ACC112 (cell line): ENCODE measurements around the gene LAMA3.

ENCODE experiments used
- H2AFZ ChIP-seq: fragments of 200-600 bp; sonication (generic); one replicate; pipeline ENCODE4 v1.6.0; 2017; ENCODE audit warnings: antibody characterized with exemption, low read length; ENCODE audit not compliant: unreplicated experiment
- H3K27ac ChIP-seq: fragments of 200-600 bp; sonication (generic); 2 replicates; pipeline ENCODE4 v1.5.1; 2014; ENCODE audit warnings: low read depth, mild to moderate bottlenecking, antibody characterized with exemption, low read length, moderate library complexity
- H3K27me3 ChIP-seq: fragments of 200-600 bp; sonication (generic); 2 replicates; pipeline ENCODE4 v1.6.1; 2014; ENCODE audit warnings: mild to moderate bottlenecking, antibody characterized with exemption, low read length, moderate library complexity, mixed read lengths; ENCODE audit not compliant: insufficient read depth
- H3K36me3 ChIP-seq: fragments of 200-600 bp; sonication (generic); 2 replicates; pipeline ENCODE4 v1.6.1; 2016; ENCODE audit warnings: mild to moderate bottlenecking, antibody characterized with exemption, low read length, moderate library complexity, mixed read lengths; ENCODE audit not compliant: insufficient read depth
- H3K4me1 ChIP-seq: fragments of 200-600 bp; sonication (generic); one replicate; pipeline ENCODE4 v1.6.1; 2016; ENCODE audit warnings: low read length, mixed read lengths; ENCODE audit not compliant: insufficient read depth, unreplicated experiment, control insufficient read depth
- H3K4me3 ChIP-seq: fragments of 200-600 bp; sonication (generic); 2 replicates; pipeline ENCODE4 v1.5.1; 2014; ENCODE audit warnings: mild to moderate bottlenecking, low read depth, low read length
- H3K79me2 ChIP-seq: fragments of 200-600 bp; sonication (generic); one replicate; pipeline ENCODE4 v1.6.0; 2016; ENCODE audit warnings: low read length; ENCODE audit not compliant: control insufficient read depth, unreplicated experiment, insufficient read depth

The LAMA3 gene

DNA sequence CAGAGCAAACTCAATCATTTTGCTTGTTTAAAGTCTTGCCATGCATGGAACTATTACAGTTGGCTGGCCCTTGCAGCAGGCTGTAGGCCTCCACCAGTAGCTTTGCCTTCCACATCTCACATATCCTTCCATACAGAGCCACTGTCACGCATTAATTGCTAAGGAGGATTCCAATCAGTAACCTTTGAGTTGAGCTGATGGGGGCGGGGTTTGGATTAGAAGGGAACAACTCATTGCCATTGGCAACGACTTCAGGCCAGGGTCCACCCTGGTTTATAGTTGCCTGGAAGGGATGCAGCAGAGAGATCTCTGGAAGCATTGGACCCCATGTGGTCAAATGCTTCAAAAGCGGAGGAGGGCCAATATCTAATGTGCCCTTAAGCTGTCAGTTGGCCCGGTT is 262.0 kb downstream of the LAMA3 start:
- H3K79me2 ChIP-seq: no peaks in the 10 kb centered on the region
- H3K27me3 ChIP-seq: no peaks in the 10 kb centered on the region
- H2AFZ ChIP-seq: no peak overlapping the region
- H3K27ac ChIP-seq: no peak overlapping the region
- no peaks in the 10 kb centered on the region for H3K4me1 ChIP-seq
- H3K36me3 ChIP-seq: no peaks in the 10 kb centered on the region
- no peak overlapping the region for H3K4me3 ChIP-seq

DNA sequence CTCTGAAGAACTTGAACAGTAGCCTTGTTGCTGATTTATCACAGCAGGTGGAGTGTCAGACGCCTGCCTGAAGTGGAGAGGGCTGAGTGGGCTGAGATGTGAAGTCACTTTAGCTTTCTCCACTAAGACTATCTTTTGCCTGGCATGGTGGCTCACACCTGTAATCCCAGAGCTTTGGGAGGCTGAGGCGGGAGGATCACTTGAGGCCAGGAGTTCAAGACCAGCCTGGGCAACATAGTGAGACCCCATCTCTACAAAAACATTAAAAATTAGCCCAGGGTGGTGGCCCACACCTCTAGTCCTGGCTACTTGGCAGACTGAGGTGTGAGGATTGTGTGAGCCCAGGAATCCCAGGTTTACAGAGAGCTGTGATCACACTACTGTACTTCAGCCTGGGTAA is 264.7 kb downstream of the LAMA3 start:
- no peaks in the 10 kb centered on the region for H3K36me3 ChIP-seq
- H3K27ac ChIP-seq: no peak overlapping the region

DNA sequence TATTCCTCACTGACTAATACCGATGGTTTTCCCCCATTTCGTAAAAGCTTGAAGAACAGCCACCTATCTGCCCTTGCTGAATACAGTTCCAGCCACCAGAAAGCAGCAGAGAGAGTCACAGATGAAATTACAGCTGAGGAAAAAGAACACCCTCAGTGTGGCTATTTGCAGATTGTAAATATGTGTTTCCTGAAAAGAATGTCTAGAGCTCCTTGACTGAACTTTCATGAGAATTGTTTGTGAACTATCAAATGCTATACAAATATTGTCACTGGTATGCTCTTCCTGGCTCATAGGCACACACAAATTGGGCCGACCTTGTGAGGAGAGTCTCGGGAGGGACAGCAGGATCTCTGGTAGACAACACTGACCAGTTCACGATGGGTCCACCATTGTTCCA is 267.2 kb downstream of the LAMA3 start:
- Histone ChIP-seq H3K79me2 (no peaks in the 10 kb centered on the region), H2AFZ (no peak overlapping the region), H3K27me3 (no peaks in the 10 kb centered on the region), H3K27ac (no peak overlapping the region), H3K4me3 (no peak overlapping the region), H3K36me3 (no peaks in the 10 kb centered on the region), H3K4me1 (no peaks in the 10 kb centered on the region)

More for the DNA sequence above, 264.7 kb downstream of the LAMA3 start:
- H3K4me3 ChIP-seq: no peak overlapping the region
- H2AFZ ChIP-seq: no peak overlapping the region
- no peaks in the 10 kb centered on the region for H3K27me3 ChIP-seq
- no peaks in the 10 kb centered on the region for H3K4me1 ChIP-seq
- H3K79me2 ChIP-seq: no peaks in the 10 kb centered on the region

DNA sequence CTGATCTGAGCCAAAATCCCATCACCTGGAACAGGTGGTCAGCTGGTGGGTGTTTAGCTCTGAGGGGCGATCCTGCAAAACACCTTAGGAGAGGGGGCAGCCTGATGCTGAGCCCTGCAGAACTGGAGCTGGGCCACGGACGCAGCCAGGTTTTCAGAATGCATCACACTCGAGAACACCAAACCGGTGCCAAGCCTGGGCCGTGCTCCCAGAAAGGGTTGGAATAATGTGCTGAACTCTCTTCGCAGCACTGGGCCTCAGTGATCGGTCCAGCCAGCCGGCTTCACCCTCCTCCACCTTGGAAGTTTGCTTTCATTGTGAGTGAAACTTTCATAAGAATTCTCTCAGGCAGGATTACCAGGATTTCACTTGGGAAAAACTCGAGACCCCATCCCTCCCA is 268.8 kb downstream of the LAMA3 start:
- H3K4me1 ChIP-seq: no peaks in the 10 kb centered on the region
- no peaks in the 10 kb centered on the region for H3K27me3 ChIP-seq
- H3K27ac ChIP-seq: no peak overlapping the region
- H2AFZ ChIP-seq: no peak overlapping the region
- H3K36me3 ChIP-seq: no peaks in the 10 kb centered on the region
- H3K79me2 ChIP-seq: no peaks in the 10 kb centered on the region
- H3K4me3 ChIP-seq: no peak overlapping the region

DNA sequence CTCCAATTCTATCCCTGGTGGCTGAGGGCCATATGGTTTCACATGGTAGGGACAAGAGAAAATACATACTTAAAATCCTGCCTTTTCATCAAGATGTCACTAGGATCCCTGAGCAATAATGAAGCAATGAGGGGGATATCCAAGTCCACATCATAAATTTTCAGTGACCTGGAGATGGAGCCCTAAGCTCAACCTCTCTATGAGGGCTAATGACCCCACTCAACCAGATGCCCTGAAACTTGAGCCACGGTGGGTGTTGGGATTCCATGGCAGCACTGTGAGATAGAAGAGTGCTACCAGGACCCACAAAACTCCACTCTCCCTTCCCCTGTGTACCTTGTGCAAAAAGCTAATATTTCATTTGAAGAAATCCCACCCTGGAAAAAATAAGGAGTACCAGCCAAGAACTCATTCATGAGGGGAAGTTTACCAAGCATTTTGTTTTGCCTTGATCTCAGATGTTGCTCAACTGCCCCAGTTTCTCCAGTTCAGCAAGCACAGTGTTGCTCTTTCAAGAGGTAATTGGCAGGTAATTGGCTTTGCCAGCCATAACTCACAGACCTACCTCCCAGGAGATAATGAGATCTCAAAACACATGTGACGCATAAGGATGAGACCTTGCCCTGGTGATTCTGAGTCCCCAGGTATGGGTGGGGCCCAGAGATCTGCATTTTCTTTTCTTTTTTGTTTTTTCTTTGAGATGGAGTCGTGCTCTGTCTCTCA is 274.4 kb downstream of the LAMA3 start:
- Histone ChIP-seq H3K79me2 (no peaks in the 10 kb centered on the region), H3K4me1 (no peaks in the 10 kb centered on the region), H2AFZ (no peak overlapping the region), H3K4me3 (no peak overlapping the region), H3K36me3 (no peaks in the 10 kb centered on the region), H3K27ac (no peak overlapping the region), H3K27me3 (no peaks in the 10 kb centered on the region)

DNA sequence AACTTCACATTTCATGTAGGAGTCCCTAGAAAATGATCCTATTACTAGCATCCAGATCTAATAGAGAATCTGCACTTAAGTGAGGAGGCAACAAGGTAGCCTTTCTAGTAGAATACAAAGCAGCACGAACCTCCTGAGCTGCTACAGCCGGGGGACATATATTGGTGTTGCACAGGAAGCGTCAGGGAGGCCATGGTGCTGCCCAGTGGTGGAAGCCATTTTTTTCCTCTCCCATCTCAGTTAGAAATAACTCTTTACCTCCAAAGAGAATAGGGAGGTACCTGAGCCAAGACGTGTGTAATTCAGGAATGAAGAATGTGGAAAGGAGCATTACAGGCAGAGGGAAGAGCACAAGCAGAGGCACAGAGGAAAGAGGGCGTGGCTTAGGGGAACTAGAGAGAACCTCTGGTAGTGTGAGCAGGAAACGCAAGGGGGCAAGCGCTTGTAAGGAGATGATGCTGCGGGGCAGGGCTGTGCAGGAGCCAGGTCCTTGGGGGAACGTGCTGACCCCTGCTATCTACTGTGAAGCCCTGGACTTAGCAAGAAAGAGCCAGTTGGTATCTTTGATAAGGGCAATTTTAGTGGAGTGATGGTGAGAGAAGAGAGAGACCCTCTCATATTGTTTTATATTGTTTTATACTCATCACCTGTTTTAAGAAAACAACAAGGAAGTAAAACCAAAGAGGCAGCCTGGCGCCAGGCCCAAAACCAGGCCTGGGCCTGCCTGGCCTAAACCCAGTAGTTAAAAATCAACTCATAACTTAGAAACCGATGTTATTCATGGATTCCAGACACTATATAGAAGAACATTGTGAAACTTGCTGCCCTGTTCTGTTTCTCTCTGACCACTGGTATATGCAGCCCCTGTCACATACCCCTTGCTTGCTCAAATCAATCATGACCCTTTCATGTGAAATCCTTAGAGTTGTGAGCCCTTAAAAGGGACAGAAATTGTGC is 275.3 kb downstream of the LAMA3 start:
- no peaks in the 10 kb centered on the region for H3K27me3 ChIP-seq
- no peaks in the 10 kb centered on the region for H3K36me3 ChIP-seq
- no peak overlapping the region for H3K27ac ChIP-seq
- H2AFZ ChIP-seq: no peak overlapping the region
- no peaks in the 10 kb centered on the region for H3K4me1 ChIP-seq
- H3K4me3 ChIP-seq: no peak overlapping the region
- no peaks in the 10 kb centered on the region for H3K79me2 ChIP-seq

DNA sequence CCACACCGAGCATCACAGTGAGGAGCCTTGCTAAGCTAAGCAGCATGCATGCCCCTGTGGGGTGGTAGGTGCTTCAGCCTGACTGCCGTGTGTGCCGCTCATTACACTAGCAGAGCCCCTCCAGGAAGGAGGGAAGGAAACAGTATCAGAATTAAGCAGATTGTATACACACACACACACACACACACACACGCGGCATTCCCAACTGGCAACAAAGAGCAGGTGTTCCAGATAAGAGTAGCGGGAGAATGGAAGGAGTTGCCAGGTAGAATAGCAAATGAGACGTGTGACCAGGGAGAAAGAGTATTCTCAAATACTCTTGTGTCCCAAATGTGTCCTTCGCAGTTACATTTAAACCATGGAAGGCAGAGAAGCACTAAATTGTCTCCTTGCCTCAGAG is 277.7 kb downstream of the LAMA3 start:
- Histone ChIP-seq H3K36me3 (no peaks in the 10 kb centered on the region), H3K27me3 (no peaks in the 10 kb centered on the region), H3K4me1 (no peaks in the 10 kb centered on the region), H2AFZ (no peak overlapping the region), H3K4me3 (no peak overlapping the region), H3K27ac (no peak overlapping the region), H3K79me2 (no peaks in the 10 kb centered on the region)

DNA sequence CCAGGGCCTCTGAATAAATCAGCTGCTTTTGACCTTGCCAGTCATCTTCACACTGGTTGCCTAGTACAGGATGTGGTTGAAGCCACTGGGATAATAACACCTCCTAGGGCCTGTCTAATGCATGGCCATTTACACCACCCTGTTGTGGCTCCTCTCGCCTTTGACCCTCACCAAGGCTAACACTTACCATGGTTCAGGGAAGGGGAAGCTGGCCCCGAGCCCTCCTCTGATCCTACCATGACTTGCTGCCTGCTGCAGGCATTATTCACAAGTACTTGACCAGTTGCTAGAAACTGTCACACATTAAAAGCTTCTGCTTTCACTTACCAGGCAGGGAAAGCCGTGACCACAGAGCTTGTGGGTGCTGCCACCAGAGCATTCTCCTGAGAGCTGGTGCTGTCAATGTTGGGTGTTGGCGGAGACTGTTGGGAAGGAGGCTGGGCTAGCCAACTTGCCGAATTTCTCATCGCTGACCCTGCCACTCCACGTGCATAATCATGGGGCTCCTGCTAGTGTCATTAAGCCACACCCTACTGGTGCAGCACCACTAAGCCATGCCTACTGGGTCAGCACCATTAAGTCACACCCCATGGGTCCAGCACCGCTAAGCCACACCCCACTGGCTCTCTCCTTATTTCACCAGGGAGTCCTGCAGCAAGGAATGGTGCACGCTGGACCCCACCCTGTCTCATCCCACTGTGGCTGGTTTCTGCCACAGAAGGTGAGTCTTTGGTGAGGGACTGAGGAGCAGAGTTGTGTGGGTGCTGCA is 278.3 kb downstream of the LAMA3 start:
- no peaks in the 10 kb centered on the region; the same call in 1 of the 2 replicates for H3K27me3 ChIP-seq
- H3K27ac ChIP-seq: no peak overlapping the region
- H3K4me3 ChIP-seq: no peak overlapping the region
- H3K4me1 ChIP-seq: no peaks in the 10 kb centered on the region
- no peaks in the 10 kb centered on the region for H3K79me2 ChIP-seq
- H3K36me3 ChIP-seq: no peaks in the 10 kb centered on the region
- H2AFZ ChIP-seq: no peak overlapping the region

DNA sequence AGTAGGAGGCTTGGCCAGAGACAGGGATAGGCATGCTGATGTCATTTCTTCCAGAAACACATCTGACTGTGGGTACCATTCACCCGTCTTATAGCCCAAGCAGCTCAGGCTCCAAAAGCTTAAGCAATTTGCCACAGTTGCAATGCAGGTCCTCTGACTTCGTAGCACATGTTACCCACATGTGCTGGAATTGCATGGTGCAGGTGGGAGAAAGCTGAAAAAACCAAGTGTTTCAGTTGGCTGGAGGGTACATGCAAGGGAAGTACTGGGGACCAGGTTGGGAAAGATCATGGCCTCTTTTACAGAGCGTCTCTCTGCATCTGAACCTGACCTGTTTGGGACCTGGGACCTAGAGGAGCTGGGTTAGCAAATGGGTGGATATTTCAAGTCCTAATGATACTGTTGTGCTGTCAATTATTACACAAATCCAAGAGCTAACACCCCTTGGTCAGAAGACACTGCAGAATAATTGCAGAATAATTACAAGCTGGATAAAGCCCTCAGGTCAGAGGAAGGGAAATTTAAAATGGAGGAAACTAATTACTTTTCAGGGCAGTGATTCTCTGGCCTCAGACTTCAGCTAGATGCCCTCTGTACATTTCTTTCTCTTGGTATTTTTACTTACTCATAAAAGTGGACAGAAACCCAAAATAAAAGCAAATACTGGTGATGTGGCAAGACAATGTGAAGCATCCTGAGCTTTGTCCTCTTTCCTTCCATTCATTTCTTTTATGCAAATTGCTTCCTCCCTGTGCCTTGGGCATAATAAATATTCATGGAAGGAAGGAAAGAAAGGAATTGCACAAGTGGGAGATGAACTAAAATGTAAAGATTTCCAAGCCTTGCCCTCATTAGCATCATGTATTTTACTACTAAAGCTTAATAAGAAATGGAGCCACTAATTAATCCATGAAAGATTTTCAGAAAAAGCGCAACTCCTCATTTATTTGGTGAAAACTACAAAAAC is 279.7 kb downstream of the LAMA3 start:
- no peak overlapping the region for H2AFZ ChIP-seq
- no peaks in the 10 kb centered on the region; the same call in 1 of the 2 replicates for H3K27me3 ChIP-seq
- H3K36me3 ChIP-seq: no peaks in the 10 kb centered on the region
- H3K79me2 ChIP-seq: no peaks in the 10 kb centered on the region
- no peak overlapping the region for H3K4me3 ChIP-seq
- H3K4me1 ChIP-seq: no peaks in the 10 kb centered on the region
- H3K27ac ChIP-seq: no peak overlapping the region
